Liver (tissue), 9 donors: ENCODE results near the gene AMACR. TPM values are rescaled to one million over a fixed set of nuclear protein-coding genes. Genes with fewer than 3 reads are reported as not detected.

Experiments
- DNase-seq: peaks from one replicate; pipeline ENCODE4 v3.0.0-alpha.2; 2017; ENCODE audit warnings: low spot score
- H3K27ac ChIP-seq, 2 donors: one replicate each; pipeline ENCODE4 v1.7.0; 2013; ENCODE audit warnings: inconsistent platforms in 2 of 2, low read length in 2 of 2, control low read depth in 1 of 2, low read depth in 1 of 2, mild to moderate bottlenecking in 1 of 2
- H3K27me3 ChIP-seq, 4 donors: one replicate each; pipeline versions ENCODE4 v1.6.1 to v1.7.0; 2013; ENCODE audit warnings: low read length in 3 of 4, inconsistent platforms in 1 of 4, mild to moderate bottlenecking in 1 of 4, moderate library complexity in 1 of 4; ENCODE audit not compliant: control insufficient read depth in 4 of 4, insufficient read depth in 4 of 4
- H3K36me3 ChIP-seq, 4 donors: one replicate each; pipeline versions ENCODE4 v1.6.1 to v1.7.0; 2013; ENCODE audit warnings: low read length in 3 of 4, mild to moderate bottlenecking in 3 of 4, low read depth in 1 of 4, moderate library complexity in 1 of 4; ENCODE audit not compliant: control insufficient read depth in 4 of 4, insufficient read depth in 3 of 4
- H3K4me1 ChIP-seq, 4 donors: one replicate each; pipeline versions ENCODE4 v1.6.1 to v1.7.0; 2013; ENCODE audit warnings: low read length in 3 of 4, mild to moderate bottlenecking in 3 of 4, moderate library complexity in 1 of 4; ENCODE audit not compliant: control insufficient read depth in 4 of 4, insufficient read depth in 4 of 4
- H3K4me3 ChIP-seq, 3 donors: one replicate each; pipeline versions ENCODE4 v1.6.1 to v1.7.0; 2013; ENCODE audit warnings: low read length in 3 of 3, control low read depth in 1 of 3, low read depth in 1 of 3, mild to moderate bottlenecking in 1 of 3
- H3K9ac ChIP-seq, 2 donors: one replicate each; pipeline ENCODE4 v1.7.0; 2013; ENCODE audit warnings: low read length in 2 of 2, mild to moderate bottlenecking in 2 of 2, moderate library complexity in 2 of 2, control low read depth in 1 of 2, low read depth in 1 of 2
- H3K9me3 ChIP-seq, 4 donors: one replicate each; pipeline versions ENCODE4 v1.6.1 to v1.7.0; 2013; ENCODE audit warnings: low read length in 3 of 4; ENCODE audit not compliant: control insufficient read depth in 4 of 4
- EGR1 ChIP-seq, 2 donors: IDR thresholded peaks; 2 replicates each; pipeline ENCODE4 v1.6.1; 2016 to 2018; ENCODE audit warnings: antibody characterized with exemption in 2 of 2, low read depth in 2 of 2
- FOXA1 ChIP-seq: IDR thresholded peaks from 2 replicates; pipeline ENCODE4 v1.6.1; 2016; ENCODE audit warnings: antibody characterized with exemption
- FOXA2 ChIP-seq: IDR thresholded peaks from 2 replicates; pipeline ENCODE4 v1.6.1; 2016; ENCODE audit warnings: antibody characterized with exemption
- GABPA ChIP-seq, 2 donors: IDR thresholded peaks in 1 of 2; conservative IDR thresholded peaks in 1 of 2; 2 replicates each; pipeline ENCODE4 v1.6.1; 2016; ENCODE audit warnings: antibody characterized with exemption in 2 of 2, mild to moderate bottlenecking in 1 of 2, moderate library complexity in 1 of 2
- HNF4A ChIP-seq, 2 donors: conservative IDR thresholded peaks; 2 replicates each; pipeline ENCODE4 v1.6.1; 2016; ENCODE audit warnings: antibody characterized with exemption in 2 of 2, mild to moderate bottlenecking in 2 of 2
- HNF4G ChIP-seq: IDR thresholded peaks from 2 replicates; pipeline ENCODE4 v1.6.1; 2016; ENCODE audit warnings: antibody characterized with exemption
- JUND ChIP-seq, 2 donors: IDR thresholded peaks; 2 replicates each; pipeline ENCODE4 v1.6.1; 2016; ENCODE audit warnings: antibody characterized with exemption in 2 of 2
- NR2F2 ChIP-seq: IDR thresholded peaks from 2 replicates; pipeline ENCODE4 v1.6.1; 2016; ENCODE audit warnings: antibody characterized with exemption
- RAD21 ChIP-seq, 2 donors: IDR thresholded peaks; 2 replicates each; pipeline ENCODE4 v1.6.1; 2016; ENCODE audit warnings: antibody characterized with exemption in 2 of 2, mild to moderate bottlenecking in 2 of 2
- REST ChIP-seq: IDR thresholded peaks from 2 replicates; pipeline ENCODE4 v1.6.1; 2016; ENCODE audit warnings: antibody characterized with exemption, mild to moderate bottlenecking
- RXRA ChIP-seq, 2 donors: IDR thresholded peaks; 2 replicates each; pipeline ENCODE4 v1.6.1; 2017 to 2018; ENCODE audit warnings: antibody characterized with exemption in 2 of 2, mild to moderate bottlenecking in 1 of 2
- SP1 ChIP-seq: IDR thresholded peaks from 2 replicates; pipeline ENCODE4 v1.6.1; 2018; ENCODE audit warnings: antibody characterized with exemption, mild to moderate bottlenecking
- YY1 ChIP-seq: IDR thresholded peaks from 2 replicates; pipeline ENCODE4 v1.6.1; 2016; ENCODE audit warnings: antibody characterized with exemption, mild to moderate bottlenecking
- WGBS: extraction: QIAGEN DNeasy Blood & Tissue Kit; methylation state at CpG from one replicate; pipeline ENCODE4 v1.1.7; 2013; 5-methylcytosine and 5-hydroxymethylcytosine counted together
- polyA plus RNA-seq, 2 donors: library from polyadenylated mRNA; stranded (reverse) in 1 of 2; unstranded in 1 of 2; fragments of 200-250 nt in 1 of 2; fragments of >200 nt in 1 of 2; fragmentation: Nextera tagmentation in 1 of 2; extraction: Ambion mirVana in 1 of 2; gene quantifications; one replicate each; pipeline versions ENCODE4 v1.2.1 to v1.2.3, GENCODE V29; 2013 to 2015
- total RNA-seq, 2 donors: library from RNA; depleted of rRNA; stranded (reverse); fragments of >200 nt; gene quantifications; one replicate each; pipeline ENCODE4 v1.2.3, GENCODE V29; 2014
- TF ChIP-seq, protein P1 (sequence below): fragments of 150-350 bp; IDR thresholded peaks from 2 replicates; pipeline ENCODE4 v1.5.1; 2017; ENCODE audit warnings: improper control_type of control experiment, low read depth, low read length; ENCODE audit not compliant: missing input control
- TF ChIP-seq, protein P2 (sequence below): IDR thresholded peaks from 2 replicates; pipeline ENCODE4 v1.6.1; 2016; ENCODE audit warnings: antibody characterized with exemption
- TF ChIP-seq, protein P3 (sequence below): IDR thresholded peaks from 2 replicates; pipeline ENCODE4 v1.6.1; 2016; ENCODE audit warnings: antibody characterized with exemption
- donor health status: healthy.
- donor health status: healthy.
- donor health status: healthy.
- donor health status: healthy.
- donor health status: healthy.

Gene AMACR
- total and polyA plus RNA-seq, 4 donors, result 15.6 to 48.5 (median 31.7) TPM

GRCh38 chr5:34054400-34054729 lies 46.5 kb upstream of the AMACR start:
- H3K9me3 ChIP-seq, result no peaks in the 10 kb centered on the region
- peaks cover 0 to 8% (median 2%) of the 10 kb centered on the region in 4 donors for H3K36me3 ChIP-seq
- H3K9ac ChIP-seq, result no peak overlapping the region
- H3K4me3 ChIP-seq, result no peak overlapping the region
- TF ChIP-seq JUND (IDR thresholded peaks at IDR 0.05) (no peak), RAD21 (IDR thresholded peaks at IDR 0.05) (no peak), HNF4A (conservative IDR thresholded peaks at IDR 0.05) (no peak), NR2F2 (no peak), YY1 (no peak), SP1 (no peak), FOXA2 (no peak), EGR1 (IDR thresholded peaks at IDR 0.05; ENCODE audit: low read depth in 2 of 2) (no peak), GABPA (IDR thresholded peaks at IDR 0.05 in 1 of 2, conservative IDR thresholded peaks at IDR 0.05 in 1 of 2) (no peak), HNF4G (no peak)
- TF ChIP-seq, protein P1, sequence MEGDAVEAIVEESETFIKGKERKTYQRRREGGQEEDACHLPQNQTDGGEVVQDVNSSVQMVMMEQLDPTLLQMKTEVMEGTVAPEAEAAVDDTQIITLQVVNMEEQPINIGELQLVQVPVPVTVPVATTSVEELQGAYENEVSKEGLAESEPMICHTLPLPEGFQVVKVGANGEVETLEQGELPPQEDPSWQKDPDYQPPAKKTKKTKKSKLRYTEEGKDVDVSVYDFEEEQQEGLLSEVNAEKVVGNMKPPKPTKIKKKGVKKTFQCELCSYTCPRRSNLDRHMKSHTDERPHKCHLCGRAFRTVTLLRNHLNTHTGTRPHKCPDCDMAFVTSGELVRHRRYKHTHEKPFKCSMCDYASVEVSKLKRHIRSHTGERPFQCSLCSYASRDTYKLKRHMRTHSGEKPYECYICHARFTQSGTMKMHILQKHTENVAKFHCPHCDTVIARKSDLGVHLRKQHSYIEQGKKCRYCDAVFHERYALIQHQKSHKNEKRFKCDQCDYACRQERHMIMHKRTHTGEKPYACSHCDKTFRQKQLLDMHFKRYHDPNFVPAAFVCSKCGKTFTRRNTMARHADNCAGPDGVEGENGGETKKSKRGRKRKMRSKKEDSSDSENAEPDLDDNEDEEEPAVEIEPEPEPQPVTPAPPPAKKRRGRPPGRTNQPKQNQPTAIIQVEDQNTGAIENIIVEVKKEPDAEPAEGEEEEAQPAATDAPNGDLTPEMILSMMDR, result no peak
- TF ChIP-seq, protein P2, sequence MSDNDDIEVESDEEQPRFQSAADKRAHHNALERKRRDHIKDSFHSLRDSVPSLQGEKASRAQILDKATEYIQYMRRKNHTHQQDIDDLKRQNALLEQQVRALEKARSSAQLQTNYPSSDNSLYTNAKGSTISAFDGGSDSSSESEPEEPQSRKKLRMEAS, result no peak
- TF ChIP-seq, protein P3, sequence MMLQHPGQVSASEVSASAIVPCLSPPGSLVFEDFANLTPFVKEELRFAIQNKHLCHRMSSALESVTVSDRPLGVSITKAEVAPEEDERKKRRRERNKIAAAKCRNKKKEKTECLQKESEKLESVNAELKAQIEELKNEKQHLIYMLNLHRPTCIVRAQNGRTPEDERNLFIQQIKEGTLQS, result no peak
- WGBS, result 97% methylated on average over 1 of the region's 1 CpG
- peaks cover 0 to 27% (median 22%) of the 10 kb centered on the region in 4 donors for H3K4me1 ChIP-seq
- no peak for DNase-seq
- no peak overlapping the region for H3K27ac ChIP-seq
- no peaks in the 10 kb centered on the region for H3K27me3 ChIP-seq

GRCh38 chr5:34053571-34054399 lies 45.9 kb upstream of the AMACR start:
- H3K36me3 ChIP-seq, result peaks cover 0 to 8% (median 2%) of the 10 kb centered on the region in 4 donors
- H3K27me3 ChIP-seq, result no peaks in the 10 kb centered on the region
- TF ChIP-seq SP1 (no peak), JUND (IDR thresholded peaks at IDR 0.05) (no peak), REST (no peak), HNF4A (conservative IDR thresholded peaks at IDR 0.05) (no peak), EGR1 (IDR thresholded peaks at IDR 0.05; ENCODE audit: low read depth in 2 of 2) (no peak), FOXA1 (no peak), RXRA (IDR thresholded peaks at IDR 0.05) (no peak)
- H3K27ac ChIP-seq, result no peak overlapping the region
- H3K4me3 ChIP-seq, result no peak overlapping the region
- peaks cover 0 to 21% (median 16%) of the 10 kb centered on the region in 4 donors for H3K4me1 ChIP-seq
- H3K9ac ChIP-seq, result no peak overlapping the region
- 95% methylated on average over 5 of the region's 5 CpGs for WGBS
- no peaks in the 10 kb centered on the region for H3K9me3 ChIP-seq
- DNase-seq, result no peak
